Measurements from ENCODE around the gene CCDC158. TPM values are rescaled to one million over a fixed set of nuclear protein-coding genes. Genes with fewer than 3 reads are reported as not detected.

CCDC158 gene
- total and polyA plus RNA-seq, 10 of the 15 experiments (the other 5 are each of a cell fraction or from before 2014, with no cell fraction given) = not detected

GRCh38 chr4:76457885-76458284 is 36.9 kb upstream of the CCDC158 start:
- BruUV-seq (replicated peaks) = no TSS peak
- 36% methylated on average over 7 of the region's 7 CpGs for WGBS (ENCODE audit: insufficient coverage, insufficient replicate concordance, low lambda C conversion rate, missing lambda C conversion rate)
- SMC1A ChIA-PET (ENCODE audit: uncharacterized antibody, unreplicated experiment) = no interaction called here
- H3K36me3 ChIP-seq (ENCODE audit: control insufficient read depth in 2 of 2, insufficient read depth in 2 of 2, low read length in 1 of 2) = no peaks in the 10 kb centered on the region
- no peak overlapping the region for H3K9ac ChIP-seq (ENCODE audit: control insufficient read depth, insufficient read depth, low read length)
- no peak for FAIRE-seq
- H3K79me2 ChIP-seq (ENCODE audit: control insufficient read depth, insufficient read depth, low read length) = no peaks in the 10 kb centered on the region
- no peaks in the 10 kb centered on the region for H3K4me1 ChIP-seq (ENCODE audit: control insufficient read depth, insufficient read depth, low read length)
- no peak for TF ChIP-seq ESRRA (IDR thresholded peaks at IDR 0.05; ENCODE audit: low read length)
- TF ChIP-seq ZNF592 (IDR thresholded peaks at IDR 0.05) = no peak
- no peak for TF ChIP-seq FOXM1 (IDR thresholded peaks at IDR 0.05; ENCODE audit: low read depth, low read length)
- no peak for TF ChIP-seq ZNF217 (IDR thresholded peaks at IDR 0.05)
- TF ChIP-seq, protein P1, sequence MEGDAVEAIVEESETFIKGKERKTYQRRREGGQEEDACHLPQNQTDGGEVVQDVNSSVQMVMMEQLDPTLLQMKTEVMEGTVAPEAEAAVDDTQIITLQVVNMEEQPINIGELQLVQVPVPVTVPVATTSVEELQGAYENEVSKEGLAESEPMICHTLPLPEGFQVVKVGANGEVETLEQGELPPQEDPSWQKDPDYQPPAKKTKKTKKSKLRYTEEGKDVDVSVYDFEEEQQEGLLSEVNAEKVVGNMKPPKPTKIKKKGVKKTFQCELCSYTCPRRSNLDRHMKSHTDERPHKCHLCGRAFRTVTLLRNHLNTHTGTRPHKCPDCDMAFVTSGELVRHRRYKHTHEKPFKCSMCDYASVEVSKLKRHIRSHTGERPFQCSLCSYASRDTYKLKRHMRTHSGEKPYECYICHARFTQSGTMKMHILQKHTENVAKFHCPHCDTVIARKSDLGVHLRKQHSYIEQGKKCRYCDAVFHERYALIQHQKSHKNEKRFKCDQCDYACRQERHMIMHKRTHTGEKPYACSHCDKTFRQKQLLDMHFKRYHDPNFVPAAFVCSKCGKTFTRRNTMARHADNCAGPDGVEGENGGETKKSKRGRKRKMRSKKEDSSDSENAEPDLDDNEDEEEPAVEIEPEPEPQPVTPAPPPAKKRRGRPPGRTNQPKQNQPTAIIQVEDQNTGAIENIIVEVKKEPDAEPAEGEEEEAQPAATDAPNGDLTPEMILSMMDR (IDR thresholded peaks at IDR 0.05 in 2 of 3, conservative IDR thresholded peaks at IDR 0.05 in 1 of 3; ENCODE audit: control insufficient read depth in 2 of 3, extremely low read depth in 1 of 3, insufficient read depth in 1 of 3, low read depth in 3 of 3, low read length in 3 of 3) = no peak
- TF ChIP-seq CHD2 (IDR thresholded peaks at IDR 0.05; ENCODE audit: borderline replicate concordance, low read depth, low read length) = no peak
- TF ChIP-seq NR2C1 (IDR thresholded peaks at IDR 0.05) = no peak
- TF ChIP-seq, protein P2, sequence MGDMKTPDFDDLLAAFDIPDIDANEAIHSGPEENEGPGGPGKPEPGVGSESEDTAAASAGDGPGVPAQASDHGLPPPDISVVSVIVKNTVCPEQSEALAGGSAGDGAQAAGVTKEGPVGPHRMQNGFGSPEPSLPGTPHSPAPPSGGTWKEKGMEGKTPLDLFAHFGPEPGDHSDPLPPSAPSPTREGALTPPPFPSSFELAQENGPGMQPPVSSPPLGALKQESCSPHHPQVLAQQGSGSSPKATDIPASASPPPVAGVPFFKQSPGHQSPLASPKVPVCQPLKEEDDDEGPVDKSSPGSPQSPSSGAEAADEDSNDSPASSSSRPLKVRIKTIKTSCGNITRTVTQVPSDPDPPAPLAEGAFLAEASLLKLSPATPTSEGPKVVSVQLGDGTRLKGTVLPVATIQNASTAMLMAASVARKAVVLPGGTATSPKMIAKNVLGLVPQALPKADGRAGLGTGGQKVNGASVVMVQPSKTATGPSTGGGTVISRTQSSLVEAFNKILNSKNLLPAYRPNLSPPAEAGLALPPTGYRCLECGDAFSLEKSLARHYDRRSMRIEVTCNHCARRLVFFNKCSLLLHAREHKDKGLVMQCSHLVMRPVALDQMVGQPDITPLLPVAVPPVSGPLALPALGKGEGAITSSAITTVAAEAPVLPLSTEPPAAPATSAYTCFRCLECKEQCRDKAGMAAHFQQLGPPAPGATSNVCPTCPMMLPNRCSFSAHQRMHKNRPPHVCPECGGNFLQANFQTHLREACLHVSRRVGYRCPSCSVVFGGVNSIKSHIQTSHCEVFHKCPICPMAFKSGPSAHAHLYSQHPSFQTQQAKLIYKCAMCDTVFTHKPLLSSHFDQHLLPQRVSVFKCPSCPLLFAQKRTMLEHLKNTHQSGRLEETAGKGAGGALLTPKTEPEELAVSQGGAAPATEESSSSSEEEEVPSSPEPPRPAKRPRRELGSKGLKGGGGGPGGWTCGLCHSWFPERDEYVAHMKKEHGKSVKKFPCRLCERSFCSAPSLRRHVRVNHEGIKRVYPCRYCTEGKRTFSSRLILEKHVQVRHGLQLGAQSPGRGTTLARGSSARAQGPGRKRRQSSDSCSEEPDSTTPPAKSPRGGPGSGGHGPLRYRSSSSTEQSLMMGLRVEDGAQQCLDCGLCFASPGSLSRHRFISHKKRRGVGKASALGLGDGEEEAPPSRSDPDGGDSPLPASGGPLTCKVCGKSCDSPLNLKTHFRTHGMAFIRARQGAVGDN (IDR thresholded peaks at IDR 0.05) = no peak
- no peak for TF ChIP-seq CHD1 (IDR thresholded peaks at IDR 0.05; ENCODE audit: low read depth, low read length)
- no peak for TF ChIP-seq EED (IDR thresholded peaks at IDR 0.05; ENCODE audit: low read depth)
- no peak for TF ChIP-seq TCF7 (IDR thresholded peaks at IDR 0.05; ENCODE audit: borderline replicate concordance)
- TF ChIP-seq FOXK2 (IDR thresholded peaks at IDR 0.05) = no peak
- TF ChIP-seq BCL11A (IDR thresholded peaks at IDR 0.05; ENCODE audit: low read depth, low read length) = no peak
- TF ChIP-seq EGR1 (IDR thresholded peaks at IDR 0.05; ENCODE audit: borderline replicate concordance in 1 of 2, low read depth in 2 of 2, low read length in 2 of 2) = no peak
- no peak overlapping the region for H2AFZ ChIP-seq (ENCODE audit: control insufficient read depth, low read depth, low read length)
- ATAC-seq = no peak
- H3K27me3 ChIP-seq (replicated peaks in 1 of 2; ENCODE audit: control insufficient read depth in 2 of 2, insufficient read depth in 2 of 2, low read length in 1 of 2) = no peaks in the 10 kb centered on the region
- intact Hi-C loops (cut with micrococcal nuclease; ENCODE audit: unreplicated experiment) = no loop called here
- no peaks in the 10 kb centered on the region for H4K20me1 ChIP-seq (ENCODE audit: control insufficient read depth, insufficient read depth)
- RAD21 ChIA-PET (ENCODE audit: unreplicated experiment) = no interaction called here
- POLR2A ChIA-PET = no interaction called here
- in situ Hi-C loops (cut with MboI) = no loop called here
- no peak overlapping the region for H3K4me3 ChIP-seq
- H3K9me3 ChIP-seq (replicated peaks; ENCODE audit: control insufficient read depth, insufficient read depth, low read length) = no peaks in the 10 kb centered on the region; the same call in 2 of the 3 replicates
- CTCF ChIA-PET = no interaction called here
- DNase-seq (ENCODE audit: low read depth, low spot score) = no peak
- H3K27ac ChIP-seq (ENCODE audit: control insufficient read depth, insufficient read depth) = no peak overlapping the region
- H3K4me2 ChIP-seq (ENCODE audit: control insufficient read depth, insufficient read depth) = no peak overlapping the region

Data from GM12878 (cell line).